DMS153 (cell line): Measurements from ENCODE around the gene DCDC1.

Source experiments
- DNase-seq: peaks from one replicate; lab custom pipeline; 2025; lab: John Stamatoyannopoulos, UW

DCDC1 gene

GRCh38 chr11:31236143-31236542 lies 133.4 kb downstream of the DCDC1 start:
- no peak for DNase-seq

GRCh38 chr11:31233425-31233824 lies 136.1 kb downstream of the DCDC1 start:
- DNase-seq: no peak

- DNase-seq: no peak
These were observed 137.9 kb downstream of the DCDC1 start for GRCh38 chr11:31231601-31232000.

- no peak for DNase-seq
These were observed 150.7 kb downstream of the DCDC1 start for GRCh38 chr11:31218847-31219246.

- DNase-seq: no peak
These were observed 155.2 kb downstream of the DCDC1 start for GRCh38 chr11:31214372-31214771.

GRCh38 chr11:31199378-31199777 lies 170.2 kb downstream of the DCDC1 start:
- DNase-seq: no peak

GRCh38 chr11:31173926-31174680 lies 195.4 kb downstream of the DCDC1 start:
- no peak for DNase-seq

- DNase-seq: no peak
These were observed 208.8 kb downstream of the DCDC1 start for GRCh38 chr11:31160504-31161422.

GRCh38 chr11:31150841-31151240 lies 218.7 kb downstream of the DCDC1 start:
- DNase-seq: no peak

GRCh38 chr11:31150011-31150410 lies 219.5 kb downstream of the DCDC1 start:
- no peak for DNase-seq

- no peak for DNase-seq
These were observed 227.8 kb downstream of the DCDC1 start for GRCh38 chr11:31141789-31142188.

GRCh38 chr11:31139479-31139878 lies 230.1 kb downstream of the DCDC1 start:
- no peak for DNase-seq

GRCh38 chr11:31132531-31133421 lies 236.8 kb downstream of the DCDC1 start:
- DNase-seq: no peak

- DNase-seq: no peak
These were observed 237.8 kb downstream of the DCDC1 start for GRCh38 chr11:31131760-31132159.

- DNase-seq: no peak
These were observed 242.2 kb downstream of the DCDC1 start for GRCh38 chr11:31127290-31127689.

- DNase-seq: no peak
These were observed 249.1 kb downstream of the DCDC1 start for GRCh38 chr11:31120428-31120827.

- no peak for DNase-seq
These were observed 251.0 kb downstream of the DCDC1 start for GRCh38 chr11:31118566-31118965.

GRCh38 chr11:31117038-31117437 lies 252.5 kb downstream of the DCDC1 start:
- no peak for DNase-seq

GRCh38 chr11:31114442-31114841 lies 255.1 kb downstream of the DCDC1 start:
- no peak for DNase-seq

GRCh38 chr11:31110830-31111229 lies 258.7 kb downstream of the DCDC1 start:
- DNase-seq: no peak

GRCh38 chr11:31109446-31109845 lies 260.1 kb downstream of the DCDC1 start:
- no peak for DNase-seq

- DNase-seq: no peak
These were observed 261.9 kb downstream of the DCDC1 start for GRCh38 chr11:31107649-31108048.
